HG02571 (cell line): Measurements from ENCODE around the gene TMEM8B.
"Not testable (repeated sequence)": the region's sequence is repeated elsewhere in the genome, so short reads cannot be mapped to it uniquely, and the experiment has no call there.

ENCODE experiments used
- ATAC-seq: cut with Tn5 transposase; IDR thresholded peaks from one replicate; pipeline ENCODE4 v1.9.1; 2021; ENCODE audit warnings: mild to moderate bottlenecking, moderate library complexity; ENCODE audit not compliant: unreplicated experiment

Gene TMEM8B

DNA sequence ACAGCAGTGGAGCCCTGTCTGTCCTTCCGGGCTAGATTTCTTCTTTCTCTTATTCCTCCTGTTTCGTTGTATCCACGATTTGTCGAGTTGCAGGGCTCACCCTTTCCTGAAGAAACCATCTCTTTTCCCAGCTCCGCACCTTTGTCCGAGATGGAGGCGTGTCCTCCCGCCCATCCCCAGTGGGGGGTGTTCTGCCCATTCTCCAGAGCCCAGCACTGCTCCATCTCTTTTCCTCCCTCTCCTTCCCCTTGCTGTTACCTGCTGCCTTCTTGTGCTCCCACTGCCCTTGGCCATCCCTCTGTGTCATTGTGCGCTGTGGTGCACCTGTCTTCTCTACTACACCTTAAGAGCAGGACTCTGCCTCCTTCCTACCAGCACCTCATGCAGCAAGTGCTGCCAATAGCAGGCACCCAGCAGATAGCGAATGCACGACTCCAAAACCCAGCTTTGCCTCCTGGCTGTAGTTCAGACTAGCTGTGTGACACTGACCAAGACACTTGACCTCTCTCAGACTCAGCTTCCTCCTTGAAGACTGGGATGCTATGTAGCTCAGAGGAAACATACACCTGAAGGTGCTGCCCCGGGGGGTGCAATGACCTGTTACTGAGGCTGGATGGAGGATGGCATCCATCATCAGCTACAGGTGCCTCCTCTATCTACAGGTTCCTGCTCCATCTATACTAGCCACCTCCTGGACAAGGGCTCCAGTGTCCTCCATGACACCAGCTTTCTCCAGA lies 32.3 kb downstream of the TMEM8B start:
- no peak for ATAC-seq

DNA sequence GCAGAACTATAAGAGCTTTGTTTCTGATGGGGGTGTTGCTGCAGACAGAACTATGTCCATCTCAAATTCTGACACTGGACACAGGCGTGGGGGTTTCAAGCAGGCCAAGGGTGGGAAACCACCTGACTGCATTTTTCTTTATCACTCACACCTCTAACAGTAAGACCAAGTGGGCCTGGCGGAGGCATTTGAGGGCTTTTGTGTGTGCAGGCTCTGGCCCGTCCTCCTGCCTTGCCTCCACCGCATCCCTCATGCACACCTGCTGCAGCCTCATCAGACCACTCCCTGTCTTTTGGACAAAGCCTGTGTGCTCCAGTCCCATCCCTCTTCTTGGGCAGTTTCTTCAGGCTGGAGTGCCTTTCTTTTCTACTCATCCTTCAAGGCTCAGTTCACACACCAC lies 33.3 kb downstream of the TMEM8B start:
- ATAC-seq: no peak

DNA sequence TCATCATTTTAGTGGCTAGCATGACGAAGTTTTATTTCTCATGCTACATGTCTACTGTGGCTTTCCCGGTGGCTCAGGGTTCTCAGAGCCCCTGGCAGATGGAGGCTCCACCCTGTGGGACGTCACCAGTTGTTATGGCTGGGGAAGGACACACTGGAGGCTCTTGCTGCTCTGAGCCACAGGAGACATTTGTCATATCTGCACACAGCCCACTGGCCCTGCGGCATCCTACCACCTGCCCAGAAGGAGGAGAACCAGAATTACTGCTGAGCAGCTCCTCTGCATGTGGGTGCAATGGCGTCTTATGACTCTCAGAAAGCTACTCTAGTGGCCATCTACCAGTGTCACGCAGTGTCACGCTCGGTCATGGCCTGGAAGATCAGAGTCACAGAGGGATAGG lies 34.6 kb downstream of the TMEM8B start:
- no peak for ATAC-seq

DNA sequence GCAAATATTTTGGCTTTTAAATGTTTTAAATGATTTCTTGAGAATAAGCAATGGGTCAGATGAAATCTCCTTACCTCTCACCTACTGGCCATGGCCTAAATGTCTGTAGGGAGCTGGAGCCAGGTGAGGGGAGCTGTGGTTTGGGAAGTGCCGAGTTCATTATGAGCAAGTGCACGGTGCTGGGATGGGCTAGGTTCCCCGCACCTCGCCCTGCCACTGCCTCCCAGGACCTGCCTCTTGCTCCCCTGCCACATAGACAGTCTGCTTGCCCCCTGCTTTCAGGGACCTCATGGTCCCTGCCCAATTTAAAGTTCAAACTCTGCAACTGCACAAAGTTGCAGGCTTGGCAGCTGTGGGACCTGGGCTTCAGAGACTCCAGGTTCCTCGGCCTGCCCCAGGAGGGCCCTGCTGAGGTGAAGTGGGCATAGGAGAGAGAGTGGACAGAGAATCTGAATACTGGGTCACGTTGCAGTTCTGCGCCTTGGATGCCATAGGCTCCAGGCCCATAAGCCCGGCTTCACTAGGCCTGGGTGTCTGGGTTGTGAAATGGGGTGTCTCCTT lies 35.7 kb downstream of the TMEM8B start:
- ATAC-seq: no peak

DNA sequence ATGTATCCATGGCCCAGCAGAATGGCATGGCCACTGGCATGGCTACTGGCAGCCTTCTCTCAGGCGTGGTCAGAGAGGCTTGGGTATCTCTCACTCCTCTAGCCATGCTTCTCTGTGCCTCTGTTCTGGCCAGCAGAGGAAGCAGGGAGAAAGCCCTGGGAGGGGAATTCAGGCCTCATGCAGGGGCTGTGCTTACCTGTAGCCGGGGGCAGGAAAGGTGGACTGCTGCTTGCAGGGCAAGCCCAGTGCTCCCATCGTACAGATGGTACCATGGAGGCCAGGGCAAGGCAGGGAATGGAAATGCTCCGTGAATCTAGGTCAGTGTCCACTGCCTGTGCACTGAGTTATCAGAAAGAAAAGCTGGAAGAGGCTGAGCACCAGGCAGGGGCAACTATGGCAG lies 38.5 kb downstream of the TMEM8B start:
- no peak for ATAC-seq

DNA sequence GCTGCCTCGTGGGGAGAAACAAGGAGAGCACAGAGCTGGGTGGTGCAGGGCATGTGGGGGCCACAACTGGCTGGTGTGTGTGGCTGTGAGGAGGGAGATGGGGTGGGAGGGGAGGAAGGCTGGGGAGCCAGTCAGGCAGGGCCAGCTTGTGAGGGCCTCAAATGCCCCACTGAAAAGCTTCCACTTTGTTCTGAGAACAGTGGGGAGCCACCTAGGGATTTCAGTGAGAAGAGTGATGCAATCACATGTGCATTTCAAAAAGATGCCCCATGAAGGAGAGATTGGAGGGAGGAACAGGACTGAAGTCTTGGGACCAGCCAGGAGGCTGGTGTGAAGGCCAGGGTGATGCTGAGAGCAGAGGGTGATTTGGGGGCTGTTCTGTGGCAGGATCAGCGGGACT lies 39.9 kb downstream of the TMEM8B start:
- ATAC-seq: no peak

DNA sequence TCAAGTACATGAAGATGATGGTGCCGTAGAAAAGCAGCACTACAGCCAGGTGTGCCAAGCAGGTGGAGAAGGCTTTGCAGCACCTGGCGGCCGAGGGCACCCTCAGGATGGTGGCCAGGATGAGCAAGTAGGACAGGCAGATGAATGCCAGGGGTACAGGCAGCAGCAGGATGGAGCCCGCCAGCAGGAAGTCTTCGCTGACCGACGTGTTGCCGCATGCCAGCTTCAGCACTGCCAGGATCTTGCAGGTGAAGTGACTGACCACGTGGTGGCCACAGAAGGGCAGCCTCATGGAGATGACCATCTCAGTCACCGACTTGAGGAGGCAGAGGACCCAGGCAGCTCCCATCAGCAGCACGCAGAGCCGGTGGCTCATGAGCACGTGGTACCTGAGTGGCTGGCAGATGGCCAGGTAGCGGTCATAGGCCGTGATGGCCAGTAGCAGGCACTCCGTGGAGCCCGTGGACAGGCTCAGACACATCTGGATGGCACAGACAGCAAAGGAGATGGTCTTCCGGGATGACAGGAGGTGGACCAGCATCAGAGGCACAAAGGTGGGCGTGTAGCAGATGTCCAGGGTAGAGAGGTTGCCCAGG lies 40.7 kb downstream of the TMEM8B start:
- no peak for ATAC-seq

DNA sequence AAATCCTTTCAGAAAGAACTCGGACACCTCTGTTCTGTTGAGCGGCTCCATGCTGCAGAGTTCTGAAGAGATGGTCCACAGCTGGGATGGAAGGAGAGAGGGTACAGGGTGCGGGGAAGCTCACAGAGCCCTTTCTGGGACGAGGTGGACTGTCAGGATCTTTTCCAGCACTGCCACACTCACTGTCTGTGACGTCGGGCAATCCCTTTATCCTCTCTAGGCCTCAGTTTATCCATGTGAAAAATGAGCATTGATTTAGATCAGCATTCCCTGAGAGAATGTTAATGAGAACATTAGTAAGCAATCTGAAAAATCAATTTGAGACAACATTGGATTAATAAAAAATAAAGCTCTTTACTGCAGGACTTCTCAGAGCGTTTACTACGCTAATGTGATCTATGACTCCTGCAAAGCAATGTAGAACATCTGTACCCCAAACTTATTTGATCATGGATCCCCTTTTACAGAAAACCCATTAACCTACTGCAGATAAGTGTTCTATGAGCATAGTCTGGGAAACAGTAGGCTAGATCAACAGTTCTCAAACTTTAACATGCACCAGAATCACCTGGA lies 41.4 kb downstream of the TMEM8B start, which contains the start of gene OR13J1:
OR13J1 (minus strand) TSS at position 51 of the 573 bp plus-strand sequence; CDS start at position 51, 0 bp downstream.
- ATAC-seq: no peak

DNA sequence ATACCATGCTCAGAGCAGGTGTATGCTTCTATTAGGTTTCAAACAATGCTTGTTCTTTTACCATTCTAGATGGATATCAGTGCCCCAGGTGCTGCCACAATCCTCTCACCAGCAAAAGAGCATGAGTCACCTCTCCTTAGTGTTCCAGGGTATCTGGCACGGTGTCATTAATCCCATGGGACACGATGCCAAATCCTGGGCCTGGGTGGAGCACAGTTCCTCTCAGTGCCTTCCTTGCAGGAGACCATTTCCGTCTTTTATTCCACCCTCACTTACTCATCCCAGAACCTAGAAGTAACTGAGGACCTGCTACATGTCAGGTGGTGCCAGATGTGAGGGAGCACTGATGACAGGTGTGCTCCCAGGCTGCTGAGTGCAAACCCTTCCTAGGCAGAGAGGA lies 42.5 kb downstream of the TMEM8B start:
- no peak for ATAC-seq

DNA sequence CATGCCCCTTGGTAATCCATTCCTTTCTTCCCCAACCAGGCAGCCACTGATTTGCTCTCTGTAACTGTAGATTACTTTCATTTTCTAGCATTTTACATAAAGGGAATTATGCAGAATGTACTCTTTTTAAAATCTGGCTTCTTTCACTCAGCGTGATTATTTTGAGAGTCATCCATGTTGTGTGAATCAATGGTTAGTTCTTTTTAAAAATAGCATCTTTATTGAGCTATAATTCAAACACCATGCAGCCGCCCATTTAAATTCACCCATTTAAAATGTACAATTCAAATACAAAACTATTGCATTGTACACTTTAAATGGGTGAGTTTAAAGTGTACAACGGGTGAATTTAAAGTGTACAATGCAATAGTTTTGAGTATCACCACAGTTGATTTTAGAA lies 43.5 kb downstream of the TMEM8B start:
- no peak for ATAC-seq

DNA sequence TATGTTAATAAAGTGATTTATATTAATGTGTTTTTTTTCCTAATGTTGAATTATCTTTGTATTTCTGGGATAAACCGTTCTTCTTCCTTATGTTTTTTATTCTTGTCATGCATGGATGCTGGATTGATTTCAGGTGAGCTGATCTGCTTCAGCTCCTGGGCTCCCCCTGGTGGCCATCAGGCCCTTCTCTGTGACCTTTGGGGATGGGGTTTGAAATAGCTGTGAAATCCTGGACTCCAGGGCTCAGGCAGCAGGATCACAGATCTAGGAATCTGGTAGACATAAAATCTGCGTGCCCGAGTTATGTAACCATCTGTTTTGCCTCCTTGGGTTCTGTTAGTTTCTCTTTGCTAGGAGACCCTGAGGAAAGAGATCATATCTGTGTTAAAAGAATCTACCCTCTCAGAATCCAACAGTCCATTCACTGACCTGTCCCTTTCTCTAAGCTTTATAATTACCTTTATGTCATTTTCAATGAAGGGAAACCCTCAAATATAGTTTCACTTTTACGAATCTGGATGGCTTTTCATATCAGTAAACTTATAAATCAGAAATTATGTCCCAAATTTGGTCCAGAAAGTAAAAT lies 53.3 kb downstream of the TMEM8B start:
- no peak for ATAC-seq

DNA sequence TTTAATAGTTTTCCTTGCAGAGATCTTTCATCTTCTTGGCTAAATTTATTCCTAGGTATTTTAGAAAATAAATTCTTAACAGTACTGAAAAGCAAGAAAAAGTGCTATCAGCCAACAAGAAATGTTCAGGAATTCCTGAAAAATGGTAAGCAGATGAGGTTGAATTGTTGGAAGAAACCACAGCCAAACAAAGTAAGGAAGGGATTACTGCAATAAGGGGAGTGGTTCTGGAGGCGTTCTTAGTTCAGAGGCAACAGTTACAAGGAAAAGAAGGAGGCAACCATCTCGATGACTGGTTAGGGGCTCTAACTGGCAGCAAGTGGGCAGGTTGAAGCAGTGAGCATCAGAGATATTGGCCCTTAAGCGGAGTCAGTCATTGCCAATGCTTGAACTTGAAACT lies 54.0 kb downstream of the TMEM8B start:
- no peak for ATAC-seq

DNA sequence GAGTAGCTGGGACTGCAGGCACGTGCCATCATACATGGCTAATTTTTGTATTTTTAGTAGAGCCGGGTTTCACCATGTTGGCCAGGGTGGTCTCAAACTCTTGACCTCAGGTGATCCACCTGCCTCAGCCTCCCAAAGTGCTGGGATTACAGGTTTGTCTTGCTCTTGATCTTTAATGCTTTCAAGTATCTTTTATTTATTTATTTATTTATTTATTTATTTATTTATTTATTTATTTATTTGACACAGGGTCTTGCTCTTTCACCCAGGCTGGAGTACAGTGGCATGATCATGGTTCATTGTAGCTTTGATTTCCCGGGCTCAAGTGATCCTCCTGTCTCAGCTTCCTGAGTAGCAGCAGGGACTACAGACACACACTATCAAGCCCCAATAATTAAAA lies 55.9 kb downstream of the TMEM8B start:
- not testable (repeated sequence) for ATAC-seq

DNA sequence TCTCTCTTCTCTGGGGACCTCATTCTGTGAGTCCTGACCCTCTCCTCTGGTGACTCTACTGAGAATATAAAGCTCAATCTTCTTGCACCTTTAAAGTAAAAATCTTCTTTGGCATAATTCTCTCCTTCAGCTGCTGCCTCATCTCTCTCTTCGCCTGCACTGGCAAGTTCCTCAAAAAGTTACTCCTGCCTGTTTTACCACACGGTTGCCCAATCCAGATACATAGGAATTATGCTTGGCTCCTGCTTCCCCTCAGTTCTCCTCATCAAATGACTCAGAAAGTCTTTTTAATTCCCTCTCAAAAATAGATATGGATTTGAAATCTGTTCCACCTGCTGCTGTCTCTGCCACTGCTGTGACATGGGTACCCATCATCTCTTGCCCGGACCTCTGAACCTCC lies 62.6 kb downstream of the TMEM8B start:
- no peak for ATAC-seq

DNA sequence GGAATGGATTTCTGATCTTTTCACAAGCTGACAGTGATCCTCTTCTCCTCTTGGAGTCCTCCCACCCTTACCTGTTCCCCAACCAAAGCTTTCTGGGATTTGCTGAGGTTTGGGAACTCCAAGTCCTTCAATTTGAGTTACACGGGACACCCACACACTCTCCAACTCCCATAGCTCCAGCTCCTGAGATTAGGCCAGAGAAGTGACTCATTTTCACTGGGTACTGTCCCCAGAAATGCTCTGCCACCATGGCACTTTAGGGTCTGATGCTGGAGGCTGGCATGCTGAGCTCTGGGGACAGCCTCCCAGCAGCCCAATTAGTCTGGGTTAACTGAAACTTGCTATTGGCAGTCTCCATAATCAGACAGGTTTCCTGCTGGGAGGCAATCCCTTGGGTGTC lies 63.0 kb downstream of the TMEM8B start:
- no peak for ATAC-seq

DNA sequence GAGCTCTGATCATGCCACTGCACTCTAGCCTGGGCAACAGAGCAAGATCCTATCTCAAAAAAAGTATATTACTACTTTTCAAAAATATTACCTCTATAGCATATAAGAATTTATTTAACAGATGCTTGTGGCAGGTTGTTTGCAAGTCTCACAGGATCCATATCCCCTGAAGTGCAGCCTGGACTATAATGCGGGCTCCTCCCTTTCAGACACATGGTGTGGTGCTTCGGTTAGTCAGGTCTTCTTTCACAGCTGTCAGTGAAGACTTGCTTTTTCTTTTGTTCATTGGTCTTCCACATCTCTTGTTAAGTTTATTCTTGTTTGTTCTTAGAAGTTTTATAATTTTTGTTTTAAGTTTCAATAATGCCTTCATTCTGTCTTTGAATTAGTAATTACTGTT lies 67.5 kb downstream of the TMEM8B start:
- no peak for ATAC-seq

DNA sequence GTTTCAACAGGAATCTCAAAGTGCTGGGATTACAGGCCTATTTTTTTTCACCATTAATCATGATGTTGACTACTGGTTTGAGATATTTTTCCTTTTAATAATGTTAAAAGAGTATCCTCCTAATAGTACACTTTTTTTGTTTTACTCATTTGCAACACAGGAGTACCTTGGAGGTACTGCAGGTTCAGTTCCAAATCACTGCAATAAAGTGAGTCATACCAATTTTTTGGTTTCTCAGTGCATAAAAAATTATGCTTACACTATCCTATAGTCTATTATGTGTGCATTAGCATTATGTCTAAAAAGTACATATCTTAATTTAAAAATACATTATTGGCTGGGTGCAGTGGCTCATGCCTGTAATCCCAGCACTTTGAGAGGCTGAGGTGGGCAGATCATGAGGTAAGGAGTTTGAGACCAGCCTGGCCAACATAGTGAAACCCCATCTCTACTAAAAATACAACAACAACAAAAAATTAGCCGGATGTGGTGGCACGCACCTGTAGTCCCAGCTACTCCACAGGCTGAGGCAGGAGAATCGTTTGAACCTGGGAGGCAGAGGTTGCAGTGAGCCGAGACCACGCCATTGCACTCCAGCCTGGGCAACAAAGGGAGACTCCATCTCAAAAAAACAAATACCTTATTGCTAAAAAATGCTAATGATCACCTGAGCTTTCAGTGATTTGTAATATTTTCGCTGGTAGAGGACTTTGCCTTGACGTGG lies 68.5 kb downstream of the TMEM8B start:
- not testable (repeated sequence) for ATAC-seq

DNA sequence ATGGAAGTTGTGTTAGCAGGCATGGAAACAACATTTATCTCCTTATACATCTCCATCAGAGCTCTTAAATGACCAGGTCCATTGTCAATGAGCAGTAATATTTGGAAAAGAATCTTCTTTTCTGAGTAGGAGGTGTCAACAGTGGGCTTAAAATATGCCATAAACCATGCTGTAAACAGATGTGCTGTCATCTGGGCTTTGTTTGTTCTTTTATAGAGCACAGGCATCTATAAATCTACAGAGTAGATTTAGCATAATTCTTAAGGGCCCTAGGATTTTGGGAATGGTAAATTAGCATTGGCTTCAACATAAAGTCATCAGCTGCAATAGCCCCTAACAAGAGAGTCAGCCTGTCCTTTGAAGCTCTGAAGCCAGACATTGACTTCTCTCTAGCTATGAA lies 69.3 kb downstream of the TMEM8B start:
- no peak for ATAC-seq

DNA sequence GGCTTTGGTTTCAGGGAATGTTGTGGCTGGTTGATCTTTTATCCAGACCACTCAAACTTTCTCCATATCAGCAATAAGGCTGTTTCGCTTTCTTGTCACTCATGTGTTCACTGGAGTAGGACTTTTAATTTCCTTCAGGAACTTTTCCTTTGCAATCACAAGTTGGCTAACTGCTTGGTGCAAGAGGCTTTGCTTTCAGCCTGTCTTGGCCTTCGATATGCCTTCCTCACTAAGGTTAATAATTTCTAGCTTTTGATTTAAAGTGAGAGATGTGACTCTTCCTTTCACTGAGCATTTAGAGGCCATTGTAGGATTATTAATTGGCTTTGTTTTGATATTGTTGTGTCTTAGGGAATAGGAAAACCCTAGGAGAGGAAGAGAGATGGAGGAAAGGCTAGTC lies 70.0 kb downstream of the TMEM8B start:
- ATAC-seq: no peak

DNA sequence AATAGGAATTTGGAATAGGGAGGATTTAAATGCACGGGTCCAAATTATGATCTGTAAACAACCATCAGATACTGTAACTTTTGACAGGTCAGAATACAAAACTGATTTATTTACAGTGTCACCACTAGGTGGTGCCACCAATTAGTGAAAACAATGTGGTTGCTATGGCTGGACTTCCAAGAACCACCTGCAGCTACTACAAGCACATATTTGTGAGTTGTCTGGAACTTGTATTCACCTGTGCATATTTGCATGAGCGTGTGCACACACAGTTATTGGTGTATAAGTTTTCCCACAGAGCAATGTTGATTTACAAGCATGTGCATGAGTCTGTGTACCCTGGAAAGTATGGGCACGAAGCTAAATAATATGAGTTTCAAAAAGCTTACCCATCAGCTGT lies 74.0 kb downstream of the TMEM8B start:
- no peak for ATAC-seq

DNA sequence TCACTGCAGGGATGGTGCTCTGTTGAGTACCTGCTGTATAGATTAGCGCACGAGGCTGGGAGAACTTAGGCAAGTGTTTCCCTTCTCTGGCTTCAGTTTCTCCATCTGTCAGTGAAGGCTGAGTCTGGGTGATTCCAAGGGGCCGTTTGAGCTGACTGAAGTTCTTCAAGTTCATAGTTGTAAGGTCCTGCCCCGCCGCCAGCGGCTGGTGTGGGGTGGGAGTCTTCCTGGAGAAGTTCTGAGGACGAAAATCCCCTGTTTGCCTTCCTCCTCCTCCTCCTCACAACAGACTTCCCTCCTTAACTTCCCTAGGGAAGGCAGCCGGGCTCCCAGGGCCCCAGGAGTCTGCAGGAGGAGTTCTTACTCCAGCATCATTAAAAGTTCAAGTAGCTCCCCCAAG lies 75.3 kb downstream of the TMEM8B start:
- ATAC-seq: no peak
